Left renal pelvis (tissue), 4 donors: ENCODE data around the gene ABRACL. TPM values are rescaled to one million over a fixed set of nuclear protein-coding genes. Genes with fewer than 3 reads are reported as not detected.

Experiments used
- DNase-seq, 4 donors: peaks; one replicate each; pipeline ENCODE4 v3.0.0-alpha.2; 2013; ENCODE audit warnings: low read depth in 4 of 4, low spot score in 3 of 4
- polyA plus RNA-seq, 4 donors: library from polyadenylated mRNA; unstranded; fragments of 120-200 nt; gene quantifications; one replicate each; pipeline ENCODE4 v1.2.1, GENCODE V29; 2013; ENCODE audit not compliant: insufficient read length in 4 of 4

The ABRACL gene
- polyA plus RNA-seq, 4 donors = 15.2 to 52.4 (median 43.9) TPM

DNA sequence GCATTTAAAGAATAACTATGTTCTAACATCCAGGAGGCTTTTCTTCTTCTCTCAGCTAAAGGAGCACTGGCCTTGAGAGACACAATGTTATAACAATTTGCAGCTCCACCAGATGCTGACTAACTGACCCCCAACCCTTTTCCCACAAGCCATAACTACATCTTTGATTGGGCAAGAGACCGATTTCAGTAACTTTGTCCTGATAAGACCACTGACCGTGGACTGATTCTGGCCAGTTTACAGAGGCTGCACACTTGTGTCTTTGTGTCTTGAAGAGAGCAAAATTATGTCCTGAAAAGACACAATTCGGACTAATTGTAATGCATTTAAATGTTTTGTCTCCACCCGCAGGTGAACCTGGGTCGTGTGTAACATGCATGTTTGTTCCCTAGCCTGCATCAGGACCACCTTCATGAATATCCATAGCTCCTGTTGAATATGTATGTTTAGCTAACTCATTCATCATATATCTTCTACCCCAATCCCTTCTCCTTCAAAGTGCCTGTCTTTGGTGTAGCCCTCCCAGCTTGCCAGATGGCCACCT lies 22.3 kb downstream of the ABRACL start:
- no peak for DNase-seq

DNA sequence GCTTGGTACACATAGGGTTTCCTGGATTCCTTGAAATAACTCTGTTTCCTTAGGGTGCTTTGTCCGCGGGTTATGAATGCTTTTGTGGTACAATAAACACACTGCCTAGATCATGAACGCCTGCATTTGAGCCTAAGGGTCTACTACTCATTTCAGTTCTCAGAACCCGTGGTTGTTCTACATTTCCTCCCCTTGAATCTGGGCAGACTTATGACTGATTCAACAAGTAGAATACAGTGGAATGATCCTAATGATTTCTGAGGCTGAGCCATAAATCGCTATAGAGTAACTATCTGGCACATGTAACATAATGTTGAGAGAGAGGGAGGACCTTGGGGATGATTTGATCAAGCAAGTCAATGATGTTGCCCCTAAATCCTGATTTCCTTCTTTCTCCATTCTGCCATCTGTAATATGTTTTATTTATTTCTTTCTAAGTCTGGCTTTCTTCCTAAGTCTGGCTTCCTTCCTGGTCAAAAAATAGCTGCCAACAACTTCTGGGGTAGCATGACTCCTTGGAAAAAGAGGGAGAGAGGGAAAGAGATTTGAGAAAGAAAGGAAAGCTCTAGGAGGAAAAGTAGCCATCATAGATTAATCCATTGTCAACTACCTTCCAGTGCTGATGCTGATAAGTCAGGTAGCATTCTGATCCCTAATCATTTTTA lies 23.0 kb downstream of the ABRACL start:
- DNase-seq = no peak

DNA sequence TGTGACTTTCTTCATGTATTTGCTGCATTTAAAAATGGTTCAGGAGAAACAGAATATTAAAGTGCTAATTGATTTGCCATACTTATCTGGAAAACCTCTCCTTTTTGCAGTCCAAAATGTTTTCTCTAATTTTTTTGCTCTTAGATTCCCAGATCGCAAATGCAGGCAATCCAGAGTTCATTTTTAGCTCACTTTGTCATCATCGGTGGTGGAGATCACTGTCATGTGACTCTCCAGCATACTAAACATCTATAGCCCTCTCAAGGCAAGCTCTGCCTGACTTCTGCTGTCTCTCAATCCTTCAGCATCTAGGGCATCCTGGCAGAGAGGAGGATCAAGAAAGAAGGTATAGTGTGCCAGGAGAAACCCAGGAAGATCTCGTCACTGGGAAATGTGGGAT lies 24.8 kb downstream of the ABRACL start:
- DNase-seq = no peak

DNA sequence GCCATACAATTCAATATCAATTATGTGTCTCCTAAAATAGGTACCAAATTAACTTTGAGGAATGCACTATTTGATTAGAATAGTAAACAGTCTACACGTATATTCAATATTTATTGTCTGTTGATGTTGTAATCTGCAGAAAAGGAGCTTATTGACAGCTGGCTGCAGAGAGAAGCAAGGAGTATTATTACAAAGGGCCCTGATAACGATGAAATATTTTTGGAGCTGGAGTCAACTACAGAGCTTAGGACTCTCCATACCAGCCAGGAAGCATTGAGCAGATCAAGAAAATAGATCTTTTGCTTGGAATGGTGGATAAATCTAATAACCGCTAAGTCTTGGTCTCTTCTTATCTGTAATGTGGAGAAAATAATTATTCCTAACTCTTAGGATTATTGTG lies 25.5 kb downstream of the ABRACL start:
- DNase-seq = no peak

DNA sequence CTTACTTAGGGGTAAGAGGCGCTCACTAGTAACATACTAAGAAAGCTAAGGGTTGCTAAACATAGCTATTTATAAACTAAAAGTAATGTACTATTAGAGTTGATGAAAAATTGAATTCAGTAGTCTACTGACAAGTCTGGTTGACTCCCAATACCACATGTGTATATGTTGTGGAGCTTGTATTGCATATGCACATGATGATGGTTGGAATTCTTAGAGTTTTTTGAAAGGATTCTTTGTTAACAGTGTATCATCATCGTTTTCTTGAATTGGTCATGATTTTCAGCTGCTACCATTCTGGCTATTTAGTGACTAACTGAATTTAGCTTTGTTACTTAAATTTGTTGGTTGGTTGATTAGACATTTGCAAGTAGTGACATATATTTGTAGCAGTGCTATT lies 27.2 kb downstream of the ABRACL start:
- DNase-seq = no peak

DNA sequence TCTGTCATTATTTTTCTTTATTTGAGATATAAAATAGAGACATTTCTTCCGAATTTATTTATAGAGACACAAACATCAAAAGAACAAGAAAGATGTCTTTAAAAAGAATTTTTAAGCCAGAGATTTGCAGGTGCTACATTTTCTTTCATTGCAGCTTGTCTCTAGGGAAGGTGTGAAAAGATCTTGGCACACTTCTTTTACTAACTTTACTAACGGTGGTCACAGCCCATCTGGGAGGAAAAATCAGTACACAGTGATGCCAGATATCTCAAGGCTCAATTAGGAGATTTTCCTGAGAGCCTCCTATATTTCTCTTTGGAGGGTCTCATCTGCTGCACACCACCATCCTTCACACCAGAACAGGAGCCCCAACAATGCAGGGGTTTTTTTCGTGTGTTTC lies 29.5 kb downstream of the ABRACL start:
- DNase-seq = no peak

DNA sequence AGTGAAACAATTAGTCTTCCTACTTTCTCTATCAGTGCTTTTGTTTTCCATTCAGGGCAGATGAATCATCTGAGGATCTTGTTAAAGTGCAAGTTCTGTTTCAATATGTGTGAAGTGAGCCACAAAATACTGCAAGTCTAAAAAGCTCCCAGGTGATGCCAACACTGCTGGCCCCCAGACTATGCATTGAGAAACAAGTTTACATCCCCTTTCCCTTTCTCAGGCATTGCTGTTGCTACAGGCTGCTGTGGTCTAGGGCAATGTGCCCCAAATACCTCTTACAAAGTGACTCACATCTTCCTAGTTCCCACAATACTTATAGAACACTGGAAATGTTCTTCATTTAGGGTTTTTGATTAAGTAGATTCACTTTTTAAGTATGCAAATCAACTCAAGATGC lies 31.8 kb downstream of the ABRACL start:
- DNase-seq = no peak

DNA sequence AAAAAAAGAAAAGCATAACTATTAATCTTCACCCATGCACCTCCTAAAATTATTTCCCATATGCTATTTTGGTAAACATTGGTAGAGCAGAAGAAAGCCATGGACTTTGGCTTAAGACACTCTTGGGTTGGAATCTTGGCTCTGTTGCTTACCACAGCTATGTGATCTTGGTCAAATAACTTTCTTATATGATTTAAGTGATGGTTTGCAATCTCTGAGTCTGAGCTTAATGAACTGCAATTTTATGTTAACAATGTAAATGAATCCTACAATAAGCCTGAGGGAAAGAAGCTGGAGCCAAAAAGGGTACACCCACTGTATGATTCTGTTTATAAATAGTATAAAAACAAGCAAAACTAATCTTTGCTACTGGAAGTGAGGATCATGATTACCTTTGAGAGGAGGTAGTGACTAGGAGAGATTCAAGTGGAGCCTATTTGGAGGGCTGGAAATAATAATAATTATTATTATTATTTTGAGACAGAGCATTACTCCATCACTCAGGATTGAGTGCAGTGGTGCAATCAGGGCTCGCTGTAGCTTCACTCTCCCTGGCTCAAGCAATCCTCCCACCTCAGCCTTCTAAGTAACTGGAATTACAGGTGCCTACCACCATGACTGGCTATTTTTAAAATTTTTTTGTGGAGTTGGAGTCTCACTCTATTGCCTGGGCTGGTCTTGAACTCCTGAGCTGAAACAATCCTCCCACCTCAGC lies 34.5 kb downstream of the ABRACL start:
- DNase-seq = no peak

DNA sequence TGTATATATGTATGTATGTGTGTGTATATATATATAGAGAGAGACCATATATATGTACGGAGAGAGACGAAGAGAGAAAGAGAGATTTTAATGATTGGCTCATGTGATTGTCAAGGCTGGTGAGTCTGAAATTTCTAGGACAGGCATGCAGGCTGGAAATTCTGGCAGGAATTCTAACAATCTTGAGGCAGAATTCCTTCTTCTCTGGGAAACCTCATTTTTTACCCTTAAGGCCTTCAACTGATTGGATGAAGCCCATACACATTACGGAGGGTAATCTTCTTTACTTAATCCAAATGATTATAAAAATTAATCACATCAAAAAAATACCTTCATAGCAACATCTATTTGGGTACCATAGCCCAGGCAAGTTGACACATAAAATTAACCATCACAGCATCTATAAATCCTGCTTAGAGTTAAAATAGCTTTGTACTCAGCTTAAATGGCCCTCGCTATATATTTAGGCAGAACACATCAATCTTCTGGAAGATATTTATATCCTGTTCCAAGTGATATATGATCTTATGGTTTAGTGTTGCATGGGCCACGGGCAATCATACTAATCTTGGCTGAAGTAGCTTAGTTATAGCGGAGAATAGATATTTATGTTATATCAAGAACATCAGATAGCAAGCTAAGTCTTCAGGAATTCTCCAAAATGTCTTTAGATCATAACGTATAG lies 36.6 kb downstream of the ABRACL start:
- no peak for DNase-seq

DNA sequence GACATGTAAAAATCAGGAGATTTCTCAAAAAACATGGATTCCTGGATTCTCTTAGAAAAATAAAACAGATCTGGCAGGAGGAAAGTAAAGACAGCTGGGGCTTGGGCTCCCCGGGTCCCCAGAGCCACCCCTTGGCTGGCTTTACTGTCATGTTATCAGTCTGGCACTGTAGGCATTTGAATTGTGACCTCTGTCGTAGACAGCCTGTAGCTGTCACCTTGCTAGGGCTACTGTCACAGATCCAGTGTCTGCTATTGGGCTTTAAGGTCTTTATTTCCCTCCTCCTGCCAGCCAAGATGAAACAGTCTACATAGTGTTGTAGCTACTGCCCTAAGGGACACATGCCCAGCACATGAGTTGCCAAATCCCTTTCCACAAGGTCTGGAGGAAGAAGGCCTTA lies 37.5 kb downstream of the ABRACL start:
- no peak for DNase-seq

DNA sequence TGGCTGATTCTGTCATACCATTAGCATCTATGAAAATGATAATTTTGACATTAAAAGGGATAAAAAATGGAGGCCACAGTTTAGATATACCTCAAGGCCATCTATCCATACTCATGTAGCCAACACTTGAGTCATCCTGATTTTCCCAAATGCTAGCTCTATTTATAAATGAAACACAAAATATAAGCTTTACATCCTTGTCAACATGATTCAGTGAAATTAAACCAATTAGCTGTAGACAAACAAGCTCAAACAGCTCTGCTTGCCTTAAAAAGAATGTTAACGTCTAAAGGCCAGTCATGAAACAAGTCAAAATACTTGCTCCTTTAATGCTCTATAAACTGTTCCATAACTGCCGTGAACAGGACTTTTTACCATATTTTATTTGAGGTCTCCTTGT lies 40.3 kb downstream of the ABRACL start:
- DNase-seq = no peak

DNA sequence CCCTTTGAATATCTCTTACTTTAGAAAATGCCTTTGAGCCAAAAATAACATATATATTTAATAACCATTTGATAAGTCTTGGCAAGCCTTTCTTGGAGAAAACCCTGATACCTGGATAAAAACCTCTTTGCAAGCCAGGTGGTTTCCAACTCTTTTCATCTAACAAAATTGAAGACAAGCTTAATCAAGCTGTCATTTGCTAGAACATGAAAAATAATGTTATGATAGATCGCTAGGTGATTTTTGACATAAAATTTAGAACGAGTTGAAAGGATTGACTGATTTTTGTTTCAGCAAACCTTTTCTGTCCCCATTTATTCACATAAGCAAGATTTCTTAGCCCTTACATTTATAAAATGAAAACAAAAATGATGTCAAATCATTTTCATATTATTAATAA lies 44.6 kb downstream of the ABRACL start:
- DNase-seq = no peak

DNA sequence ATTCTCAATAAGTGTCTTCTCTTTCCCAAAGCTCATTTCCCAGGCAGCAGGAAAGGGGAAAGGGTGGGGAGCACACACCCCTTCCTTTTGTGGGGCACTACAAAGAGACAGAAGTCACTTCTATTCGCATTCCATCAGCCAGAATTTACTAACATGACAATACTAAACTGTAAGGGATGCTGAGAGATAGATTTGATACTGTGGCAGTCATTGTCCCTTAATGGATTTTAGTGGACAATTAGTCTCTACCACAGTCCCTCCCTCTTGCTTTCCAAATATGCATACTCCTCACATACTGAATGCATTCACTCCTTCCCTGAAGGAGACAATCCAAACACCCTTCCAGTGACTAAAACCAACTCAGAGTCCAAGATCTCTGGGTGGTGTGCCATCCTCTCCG lies 50.5 kb downstream of the ABRACL start:
- no peak for DNase-seq

DNA sequence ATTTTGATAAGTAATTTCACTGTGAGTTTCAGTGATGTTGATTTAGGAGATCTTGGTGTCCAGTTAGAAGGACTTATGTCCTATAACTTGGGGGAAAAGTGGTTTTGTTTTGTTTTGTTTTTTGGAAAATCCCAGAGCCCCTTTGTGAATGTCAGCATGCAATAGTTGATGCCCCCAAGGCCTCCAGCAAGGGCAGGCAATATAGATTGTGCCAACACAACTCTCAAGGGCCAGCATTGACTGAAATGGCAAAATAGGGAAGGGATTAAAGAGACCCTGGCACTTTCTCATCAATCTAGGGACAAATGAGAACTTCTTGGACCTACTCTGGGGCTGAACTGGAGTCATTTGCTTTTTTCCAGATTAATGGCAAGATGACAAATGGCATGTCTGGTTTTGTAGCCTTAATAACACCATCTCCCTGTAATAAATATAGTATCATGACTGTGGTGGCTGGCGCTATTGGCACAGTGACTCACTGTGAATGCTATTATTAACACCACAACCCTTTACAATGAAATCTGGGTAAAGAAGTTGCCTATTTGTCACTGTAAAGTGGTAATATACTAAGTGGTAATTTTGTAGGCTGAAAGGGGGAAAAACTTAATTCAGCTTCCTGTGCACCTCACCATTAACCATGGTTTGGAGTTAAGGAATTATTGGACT lies 51.8 kb downstream of the ABRACL start:
- DNase-seq = no peak

DNA sequence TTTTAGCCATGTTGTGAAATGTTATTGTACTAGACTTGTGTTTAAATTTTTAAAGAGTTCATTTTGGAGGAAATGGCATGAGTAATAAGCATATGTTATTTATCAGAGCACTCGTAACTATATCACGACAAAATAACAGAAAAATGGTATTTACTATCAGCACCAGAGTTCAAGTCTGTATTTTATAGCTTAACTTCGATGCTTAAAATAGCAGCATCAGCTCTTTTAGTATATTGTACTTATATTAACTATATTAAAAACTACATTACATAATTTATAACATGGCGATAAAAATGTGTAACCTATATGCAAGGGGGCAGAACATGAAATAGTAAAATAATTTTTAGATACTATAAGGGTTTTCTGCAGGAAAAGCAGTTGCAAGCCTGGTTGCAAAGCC lies 52.9 kb downstream of the ABRACL start:
- DNase-seq = peak in 2 of 4 donors; percentile 6 to 15

DNA sequence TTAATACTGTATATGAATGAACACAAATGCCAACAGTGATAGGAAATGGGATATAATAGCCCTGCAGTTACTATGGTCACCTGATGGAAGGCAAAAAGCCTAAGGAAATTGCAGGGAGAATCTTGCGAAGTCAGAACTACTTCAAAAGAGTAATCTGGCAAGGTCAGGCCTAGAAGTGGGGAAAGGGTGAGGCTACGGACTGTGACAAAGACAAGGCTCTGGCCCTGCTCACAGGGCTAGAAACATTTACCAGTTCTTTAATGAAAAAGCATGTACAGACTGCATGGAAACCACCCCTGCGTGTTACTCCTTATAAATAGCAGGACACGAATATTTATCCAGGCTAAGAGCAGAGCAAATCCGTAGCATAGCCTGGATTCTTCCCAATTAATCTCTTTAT lies 53.8 kb downstream of the ABRACL start:
- no peak for DNase-seq

DNA sequence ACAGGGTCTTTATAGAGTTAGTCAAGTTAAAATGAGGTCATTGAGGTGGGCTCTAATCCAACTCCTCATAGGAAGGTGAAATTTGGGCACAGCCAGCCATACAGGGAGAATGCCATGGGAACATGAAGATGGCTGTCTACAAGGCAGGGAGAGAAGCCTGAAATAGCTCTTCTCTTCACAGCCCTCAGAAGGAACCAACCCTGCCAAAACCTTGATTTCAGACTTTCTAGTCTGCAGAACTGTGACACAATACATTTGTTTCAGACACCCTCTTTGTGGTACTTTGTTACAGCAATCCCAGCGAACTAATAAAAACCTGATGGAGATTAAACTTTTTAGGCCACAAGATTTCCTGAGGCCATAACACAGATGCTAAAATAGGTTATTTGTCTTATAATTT lies 63.3 kb downstream of the ABRACL start:
- no peak for DNase-seq
